ENCODE data around the gene VCX2. TPM values are rescaled to one million over a fixed set of nuclear protein-coding genes. Genes with fewer than 3 reads are reported as not detected.

Gene VCX2
- total RNA-seq (2022; extraction: Qiagen RNA extraction), result not detected in 5 replicates

DNA sequence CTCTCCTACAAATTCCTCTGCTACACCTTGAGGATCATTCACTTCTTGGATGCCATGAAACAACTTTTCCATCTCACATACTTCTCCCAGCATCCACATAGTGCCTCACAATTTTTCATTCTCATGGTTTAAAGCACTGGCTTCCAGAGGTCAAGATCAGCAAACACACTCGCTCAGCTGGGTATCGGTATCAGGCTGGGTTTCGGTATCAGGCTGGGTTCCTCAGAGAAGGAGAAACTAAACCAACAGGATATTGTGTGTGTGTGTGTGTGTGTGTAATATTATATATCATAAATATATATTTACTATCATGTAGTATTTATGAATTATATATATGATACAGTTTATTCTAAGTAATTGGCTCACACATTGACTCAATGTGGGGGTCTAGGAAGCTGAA lies at the start of gene VCX2:
Gene VCX2 (minus strand): TSS at position 99 of the 400 bp plus-strand sequence. CDS start 624 bp downstream, outside the sequence.

Other genes with a start within 250 kb of the VCX2 start
- gene PNPLA4, start 243.9 kb downstream of the VCX2 start, total RNA-seq (2022; extraction: Qiagen RNA extraction), result 10.2 to 12.9 TPM (median 11.3 TPM) in 5 replicates

Data from A549 treated with AZD2906 at 1 μM for 4 hours (cell line).